ENCODE data around the gene MYF6.

Gene MYF6

GRCh38 chr12:80707830-80708258, 410 bp downstream of the MYF6 start:
- no peak for DNase-seq

GRCh38 chr12:80708259-80708974, 983 bp downstream of the MYF6 start:
- no peak for DNase-seq

GRCh38 chr12:80708975-80709328, 1.5 kb downstream of the MYF6 start:
- DNase-seq: no peak

- no peak for DNase-seq
These were observed 2.6 kb downstream of the MYF6 start for GRCh38 chr12:80709811-80710726.

- no peak for DNase-seq
These were observed 3.5 kb downstream of the MYF6 start for GRCh38 chr12:80710727-80711449.

- no peak for DNase-seq
These were observed 4.4 kb downstream of the MYF6 start for GRCh38 chr12:80711866-80712265.

GRCh38 chr12:80712866-80713265, 5.4 kb downstream of the MYF6 start:
- DNase-seq: no peak

GRCh38 chr12:80713419-80713818, 6.0 kb downstream of the MYF6 start:
- no peak for DNase-seq

GRCh38 chr12:80714055-80714454, 6.6 kb downstream of the MYF6 start:
- DNase-seq: no peak

- no peak for DNase-seq
These were observed 7.4 kb downstream of the MYF6 start for GRCh38 chr12:80714846-80715245.

- no peak for DNase-seq
These were observed 8.3 kb downstream of the MYF6 start for GRCh38 chr12:80715713-80716249.

- no peak for DNase-seq
These were observed 9.4 kb downstream of the MYF6 start, which contains the start of gene MYF5 for GRCh38 chr12:80716696-80717469. Gene MYF5 (plus strand): TSS chr12:80716912. CDS start chr12:80717064, 152 bp downstream.

GRCh38 chr12:80717856-80718255, 10.4 kb downstream of the MYF6 start:
- no peak for DNase-seq

- DNase-seq: no peak
These were observed 13.1 kb downstream of the MYF6 start for GRCh38 chr12:80720516-80720915.

- DNase-seq: no peak
These were observed 13.9 kb downstream of the MYF6 start for GRCh38 chr12:80721326-80721725.

GRCh38 chr12:80745851-80746505, 38.5 kb downstream of the MYF6 start:
- DNase-seq: no peak

GRCh38 chr12:80747800-80748199, 40.4 kb downstream of the MYF6 start:
- DNase-seq: no peak

- DNase-seq: no peak
These were observed 42.0 kb downstream of the MYF6 start for GRCh38 chr12:80749456-80749855.

GRCh38 chr12:80752464-80752863, 45.0 kb downstream of the MYF6 start:
- DNase-seq: no peak

GRCh38 chr12:80754274-80754673, 46.8 kb downstream of the MYF6 start:
- DNase-seq: no peak

GRCh38 chr12:80756875-80757274, 49.4 kb downstream of the MYF6 start:
- DNase-seq: no peak

Measured in stimulated activated naive CD4-positive, alpha-beta T cell treated with Interleukin-2 at 50 U/mL for 16 hours (primary cell).